ENCODE results near the gene HNRNPA3. TPM values are rescaled to one million over a fixed set of nuclear protein-coding genes. Genes with fewer than 3 reads are reported as not detected.
A peak's percentile ranks its signal among the peaks of the same experiment; 100 is the strongest.

The HNRNPA3 gene
- total RNA-seq, 4 donors from 2014 or later, result 37.8 to 99.9 (median 43.8) TPM

GRCh38 chr2:177229442-177230242 lies 17.0 kb downstream of the HNRNPA3 start:
- H3K9me3 ChIP-seq, result no peaks in the 10 kb centered on the region
- H3K4me3 ChIP-seq, result no peak overlapping the region
- WGBS, result 63% methylated on average over 8 of the region's 8 CpGs
- no peaks in the 10 kb centered on the region for H3K27me3 ChIP-seq
- TF ChIP-seq CTCF (IDR thresholded peaks at IDR 0.05), result no peak
- peak in 2 of 3 donors; percentile 15 to 52 for TF ChIP-seq POLR2AphosphoS5 (IDR thresholded peaks at IDR 0.05)
- H3K36me3 ChIP-seq, result peaks cover 37% of the 10 kb centered on the region
- H3K4me1 ChIP-seq, result peaks cover 39% of the 10 kb centered on the region
- H3K27ac ChIP-seq, result peak overlapping the region; percentile 25
- DNase-seq (ENCODE audit: low spot score in 2 of 2), result no peak

- WGBS, result 93% methylated on average over 3 of the region's 3 CpGs
Observed at GRCh38 chr2:177231270-177231669, 18.7 kb downstream of the HNRNPA3 start.

GRCh38 chr2:177232098-177232704 lies 19.6 kb downstream of the HNRNPA3 start:
- 85% methylated on average over 8 of the region's 8 CpGs for WGBS
- Histone ChIP-seq H3K27ac (no peak overlapping the region), H3K9me3 (no peaks in the 10 kb centered on the region), H3K27me3 (no peaks in the 10 kb centered on the region), H3K36me3 (peaks cover 44% of the 10 kb centered on the region), H3K4me1 (peaks cover 58% of the 10 kb centered on the region), H3K4me3 (no peak overlapping the region)
- no peak for TF ChIP-seq CTCF (IDR thresholded peaks at IDR 0.05)
- no peak for TF ChIP-seq POLR2AphosphoS5 (IDR thresholded peaks at IDR 0.05)
- no peak for TF ChIP-seq POLR2A (IDR thresholded peaks at IDR 0.05)
- TF ChIP-seq EP300 (IDR thresholded peaks at IDR 0.05), result no peak
- DNase-seq (ENCODE audit: low spot score in 2 of 2), result no peak

More at GRCh38 chr2:177231270-177231669, 18.7 kb downstream of the HNRNPA3 start:
- no peak overlapping the region for H3K27ac ChIP-seq
- H3K9me3 ChIP-seq, result no peaks in the 10 kb centered on the region
- no peaks in the 10 kb centered on the region for H3K27me3 ChIP-seq
- H3K36me3 ChIP-seq, result peaks cover 44% of the 10 kb centered on the region
- H3K4me3 ChIP-seq, result no peak overlapping the region
- TF ChIP-seq POLR2AphosphoS5 (IDR thresholded peaks at IDR 0.05), result no peak
- no peak for TF ChIP-seq CTCF (IDR thresholded peaks at IDR 0.05)
- TF ChIP-seq EP300 (IDR thresholded peaks at IDR 0.05), result no peak
- TF ChIP-seq POLR2A (IDR thresholded peaks at IDR 0.05), result no peak
- no peak for DNase-seq (ENCODE audit: low spot score in 2 of 2)
- peaks cover 52% of the 10 kb centered on the region for H3K4me1 ChIP-seq

- Histone ChIP-seq H3K4me1 (peaks cover 62% of the 10 kb centered on the region), H3K27me3 (no peaks in the 10 kb centered on the region), H3K4me3 (no peak overlapping the region), H3K27ac (peak overlapping the region; percentile 5), H3K9me3 (no peaks in the 10 kb centered on the region), H3K36me3 (peaks cover 44% of the 10 kb centered on the region)
- no peak for DNase-seq (ENCODE audit: low spot score in 2 of 2)
- no peak for TF ChIP-seq EP300 (IDR thresholded peaks at IDR 0.05)
- no peak for TF ChIP-seq POLR2A (IDR thresholded peaks at IDR 0.05)
- no peak for TF ChIP-seq POLR2AphosphoS5 (IDR thresholded peaks at IDR 0.05)
- no peak for TF ChIP-seq CTCF (IDR thresholded peaks at IDR 0.05)
Observed at GRCh38 chr2:177234267-177234666, 21.7 kb downstream of the HNRNPA3 start.

GRCh38 chr2:177235855-177236437 lies 23.4 kb downstream of the HNRNPA3 start:
- H3K36me3 ChIP-seq, result peaks cover 40% of the 10 kb centered on the region
- H3K4me3 ChIP-seq, result no peak overlapping the region
- 78% methylated on average over 6 of the region's 6 CpGs for WGBS
- TF ChIP-seq POLR2A (IDR thresholded peaks at IDR 0.05), result no peak
- no peak overlapping the region for H3K27ac ChIP-seq
- H3K27me3 ChIP-seq, result no peaks in the 10 kb centered on the region
- peaks cover 67% of the 10 kb centered on the region for H3K4me1 ChIP-seq
- H3K9me3 ChIP-seq, result no peaks in the 10 kb centered on the region
- DNase-seq (ENCODE audit: low spot score in 2 of 2), result no peak

Measured in suprapubic skin (tissue), 4 donors.